Anterior cingulate cortex (tissue), 58 donors: Measurements from ENCODE around the gene MATN4.
"Not testable (repeated sequence)": the region's sequence is repeated elsewhere in the genome, so short reads cannot be mapped to it uniquely, and the experiment has no call there.

ENCODE experiments used
- DNase-seq, 58 donors: peaks; one replicate each; lab custom pipeline; 2025; lab: John Stamatoyannopoulos, UW

The MATN4 gene, protein sequence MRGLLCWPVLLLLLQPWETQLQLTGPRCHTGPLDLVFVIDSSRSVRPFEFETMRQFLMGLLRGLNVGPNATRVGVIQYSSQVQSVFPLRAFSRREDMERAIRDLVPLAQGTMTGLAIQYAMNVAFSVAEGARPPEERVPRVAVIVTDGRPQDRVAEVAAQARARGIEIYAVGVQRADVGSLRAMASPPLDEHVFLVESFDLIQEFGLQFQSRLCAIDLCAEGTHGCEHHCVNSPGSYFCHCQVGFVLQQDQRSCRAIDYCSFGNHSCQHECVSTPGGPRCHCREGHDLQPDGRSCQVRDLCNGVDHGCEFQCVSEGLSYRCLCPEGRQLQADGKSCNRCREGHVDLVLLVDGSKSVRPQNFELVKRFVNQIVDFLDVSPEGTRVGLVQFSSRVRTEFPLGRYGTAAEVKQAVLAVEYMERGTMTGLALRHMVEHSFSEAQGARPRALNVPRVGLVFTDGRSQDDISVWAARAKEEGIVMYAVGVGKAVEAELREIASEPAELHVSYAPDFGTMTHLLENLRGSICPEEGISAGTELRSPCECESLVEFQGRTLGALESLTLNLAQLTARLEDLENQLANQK

DNA sequence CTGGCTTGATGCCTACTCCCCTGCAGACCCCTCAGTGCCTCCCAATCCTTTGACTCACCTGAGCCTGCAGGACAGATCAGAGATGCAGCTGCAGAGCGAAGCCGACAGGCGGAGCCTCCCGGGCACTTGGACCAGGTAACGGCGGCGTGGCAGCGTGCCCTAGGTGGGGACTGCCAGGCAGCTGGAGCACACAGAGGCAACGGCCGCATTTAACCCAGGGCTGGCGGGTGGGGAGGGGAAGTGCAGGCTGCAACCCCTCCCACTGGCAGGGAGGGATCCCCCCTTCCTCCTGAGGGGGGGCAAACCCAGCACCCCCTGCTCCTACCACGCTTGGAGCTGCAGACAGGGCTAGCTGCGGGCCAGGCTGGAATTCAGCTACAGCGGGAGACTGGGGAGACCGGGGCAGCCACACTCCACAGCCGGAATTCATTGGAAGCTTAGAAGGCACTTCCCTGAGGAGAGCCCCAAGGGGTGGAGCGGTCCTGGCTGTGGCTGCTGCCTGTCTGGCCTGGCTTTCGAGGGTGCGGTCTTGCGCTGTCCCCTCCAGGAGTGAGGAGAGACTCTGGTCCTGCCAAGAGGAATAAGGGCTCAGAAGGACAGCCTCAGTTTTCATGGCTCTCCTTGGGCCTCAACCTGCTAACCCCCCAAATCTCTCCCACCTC lies at the start of gene MATN4:
Gene MATN4 (minus strand): TSS at position 183 of the 662 bp plus-strand sequence. CDS start 2,717 bp downstream, outside the sequence.
- DNase-seq = no peak

DNA sequence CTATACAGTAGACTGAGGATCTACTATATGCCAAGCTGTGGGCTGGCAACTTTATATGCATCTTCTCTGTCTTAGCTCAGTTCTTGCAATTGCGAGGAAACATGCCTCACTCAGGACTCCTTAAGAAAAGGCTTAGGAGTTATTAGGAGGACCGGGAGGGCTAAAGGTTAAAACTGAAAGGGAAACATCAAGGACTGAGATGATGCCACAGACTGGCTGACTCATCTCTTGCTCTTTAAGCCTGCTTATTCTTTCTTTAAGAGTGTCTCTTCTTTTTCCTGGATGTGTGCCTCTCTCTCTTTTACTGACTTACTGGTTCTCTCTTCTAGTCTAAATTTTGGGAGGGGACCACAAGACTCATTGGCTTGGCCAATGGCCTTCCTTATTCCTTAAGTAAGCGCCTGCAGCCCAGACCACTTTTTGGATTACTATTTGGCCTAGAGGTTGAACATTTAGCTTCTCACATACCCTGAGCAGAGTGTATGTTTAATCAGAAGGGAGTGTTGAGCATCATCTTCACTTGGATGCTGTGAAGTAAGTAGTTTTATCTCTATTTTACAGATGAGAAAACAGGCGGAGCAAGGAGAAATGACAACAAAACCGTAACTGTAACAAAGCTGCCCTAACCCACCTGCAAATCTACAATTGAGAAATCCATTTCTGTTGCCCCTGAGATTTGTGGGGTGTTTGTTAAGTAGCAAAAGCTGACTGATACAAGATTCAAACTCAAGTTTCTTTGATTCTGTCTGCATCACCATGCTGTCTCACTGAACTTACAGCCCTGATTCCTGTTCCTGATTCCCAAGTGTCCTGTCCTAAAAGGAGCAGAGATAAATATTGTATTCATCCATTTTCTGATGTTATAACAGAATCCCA lies 47.3 kb upstream of the MATN4 start:
- no peak for DNase-seq

DNA sequence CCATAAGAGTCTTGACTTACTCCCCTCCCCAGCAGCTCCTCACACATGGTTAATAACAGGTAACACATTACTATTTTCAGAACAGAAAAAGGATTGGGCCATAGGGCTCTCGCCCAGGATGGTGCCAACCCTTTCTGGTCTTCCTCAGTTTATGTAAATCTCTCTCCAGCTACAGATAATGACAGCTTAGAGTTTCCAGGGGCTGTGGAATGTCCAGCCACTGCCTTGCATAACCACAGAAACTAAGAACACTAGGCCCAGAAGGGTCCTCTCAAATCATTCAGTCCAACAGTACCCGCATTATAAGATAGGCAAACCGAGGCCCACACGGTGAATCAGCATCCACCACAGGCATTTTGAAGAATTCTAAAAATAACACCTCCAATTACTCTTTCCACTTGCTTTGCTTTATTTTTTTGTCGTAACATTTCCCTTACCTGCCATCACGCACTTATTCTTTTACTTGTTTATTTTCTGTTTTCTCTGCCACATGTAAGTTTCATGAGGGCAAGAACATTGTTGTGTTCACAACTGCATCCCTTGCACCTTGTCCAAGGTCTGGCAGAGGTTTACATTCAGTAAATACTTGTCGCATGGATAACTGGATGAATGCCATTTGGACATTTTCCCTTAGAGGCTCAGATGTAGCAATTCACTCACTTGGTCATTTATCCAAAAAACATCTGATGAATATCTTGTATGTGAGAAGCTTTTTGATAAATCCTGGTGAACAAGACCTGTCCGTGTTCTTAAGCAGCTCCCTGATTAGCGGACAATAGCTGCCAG lies 46.5 kb upstream of the MATN4 start:
- DNase-seq = no peak

DNA sequence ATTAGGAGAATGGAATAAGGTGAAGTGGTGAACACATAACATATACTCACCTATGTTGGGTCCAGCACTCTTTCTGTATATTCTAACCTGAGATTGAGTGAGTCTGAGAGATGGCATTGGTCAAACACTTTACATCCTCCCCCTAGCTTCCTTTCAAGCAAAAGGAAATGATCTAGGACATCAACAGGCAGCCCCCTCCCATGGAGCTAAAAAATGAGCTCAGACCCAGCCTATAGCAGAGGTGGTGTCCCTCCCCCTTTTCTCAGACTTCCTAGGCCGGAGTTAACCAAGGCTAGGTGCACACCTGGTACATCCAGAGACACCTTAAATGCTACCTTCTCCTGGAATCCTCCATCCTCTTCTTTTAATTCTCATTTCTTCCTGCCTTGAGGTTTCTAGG lies 45.6 kb upstream of the MATN4 start:
- DNase-seq = no peak

DNA sequence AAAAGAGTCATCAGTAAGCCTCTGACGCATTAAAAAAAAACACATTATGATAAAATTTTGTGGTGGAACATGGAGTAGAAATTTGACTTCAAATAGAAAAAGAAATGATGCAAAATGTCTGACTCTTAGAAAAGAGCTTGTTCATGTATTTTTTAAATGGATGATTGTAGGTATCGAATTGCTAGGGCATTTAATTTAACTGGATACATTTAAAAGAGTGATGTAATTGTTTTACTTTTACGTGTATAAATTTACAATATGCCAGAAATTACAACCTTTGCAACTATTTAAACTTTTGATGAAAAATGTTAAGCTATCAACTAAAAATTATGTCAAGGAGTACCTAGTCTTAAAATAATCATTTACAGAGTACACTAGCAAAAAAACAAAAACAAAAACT lies 44.6 kb upstream of the MATN4 start:
- DNase-seq = no peak

DNA sequence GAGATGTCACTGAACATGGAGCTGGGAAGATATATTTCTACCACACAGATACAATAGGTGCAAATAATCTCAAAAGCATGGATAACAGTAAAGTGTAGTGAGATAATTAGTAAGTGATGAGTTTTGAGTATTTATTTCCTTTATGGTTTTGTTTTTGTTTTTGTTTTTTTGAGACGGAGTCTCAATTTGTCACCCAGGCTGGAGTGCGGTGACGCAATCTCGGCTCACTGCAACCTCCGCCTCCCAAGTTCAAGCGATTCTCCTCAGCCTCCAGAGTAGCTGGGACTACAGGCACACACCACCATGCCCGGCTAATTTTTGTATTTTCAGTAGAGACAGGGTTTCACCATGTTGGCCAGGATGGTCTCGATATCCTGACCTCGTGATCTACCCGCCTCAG lies 42.7 kb upstream of the MATN4 start:
- DNase-seq = not testable (repeated sequence)

DNA sequence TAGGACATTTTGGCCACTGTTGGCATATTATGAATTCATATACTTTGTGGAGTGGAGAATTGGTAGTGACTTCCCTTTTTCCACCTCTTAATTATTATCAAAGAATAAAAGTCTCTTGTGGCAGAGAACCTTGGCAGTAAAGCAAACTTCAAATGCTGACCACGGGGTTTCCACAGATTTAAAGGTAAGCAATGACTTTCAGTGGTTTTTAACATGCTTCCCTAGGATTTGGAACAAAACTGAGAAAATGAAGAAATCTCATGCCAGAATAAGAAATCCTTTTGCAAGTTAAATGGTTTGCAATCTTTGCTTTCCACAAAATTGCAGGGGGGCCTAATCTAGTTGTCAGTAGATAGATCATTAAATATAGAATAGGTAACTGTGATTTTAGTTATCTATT lies 42.1 kb upstream of the MATN4 start:
- no peak for DNase-seq

DNA sequence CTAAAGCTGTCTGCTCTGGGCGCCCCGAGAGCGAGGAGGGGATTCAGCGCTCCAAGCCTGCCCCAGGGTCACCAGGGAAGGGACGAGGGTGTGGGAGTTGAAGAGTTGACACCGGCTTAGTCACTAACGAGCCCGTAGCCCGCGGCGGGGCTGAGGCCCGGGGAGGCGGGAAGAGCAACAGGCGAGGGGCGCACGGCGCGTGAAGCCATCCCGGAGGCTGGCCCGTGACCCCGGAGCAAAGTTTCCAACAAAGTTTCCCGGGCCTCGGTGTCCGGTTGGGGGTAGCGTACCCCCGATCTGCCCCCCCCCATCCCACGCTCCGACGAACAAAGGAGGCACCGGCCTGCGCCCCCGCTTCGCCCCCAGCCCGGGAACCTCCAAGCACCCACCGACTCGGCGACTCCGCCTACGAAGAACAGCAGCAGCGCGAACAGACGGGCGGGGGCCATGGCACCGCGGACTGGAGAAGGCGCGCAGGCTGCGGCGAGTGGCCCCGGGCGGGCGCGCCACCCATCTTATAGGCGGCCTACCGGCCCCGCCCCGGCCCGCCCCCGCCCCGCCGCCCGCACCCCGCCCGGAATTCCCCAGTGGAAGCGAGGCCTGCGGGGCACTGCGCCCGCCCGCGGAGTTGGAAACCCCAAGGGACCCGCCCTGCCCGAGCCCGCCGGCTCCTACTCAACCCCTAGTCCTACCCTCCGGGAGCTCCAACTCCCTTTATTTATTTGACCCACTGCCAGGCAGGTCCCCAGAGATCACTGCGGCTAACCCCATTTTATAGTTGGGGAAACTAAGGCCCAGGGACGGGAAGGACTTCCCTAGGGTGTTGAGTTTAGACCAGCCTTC lies 40.1 kb upstream of the MATN4 start, which contains the start of gene SDC4:
Gene SDC4 (minus strand): TSS at position 489 of the 843 bp plus-strand sequence. CDS start 40 bp downstream, at position 449.
- DNase-seq = peak in 32 of 58 donors; percentile 5 to 66 (median 32)

DNA sequence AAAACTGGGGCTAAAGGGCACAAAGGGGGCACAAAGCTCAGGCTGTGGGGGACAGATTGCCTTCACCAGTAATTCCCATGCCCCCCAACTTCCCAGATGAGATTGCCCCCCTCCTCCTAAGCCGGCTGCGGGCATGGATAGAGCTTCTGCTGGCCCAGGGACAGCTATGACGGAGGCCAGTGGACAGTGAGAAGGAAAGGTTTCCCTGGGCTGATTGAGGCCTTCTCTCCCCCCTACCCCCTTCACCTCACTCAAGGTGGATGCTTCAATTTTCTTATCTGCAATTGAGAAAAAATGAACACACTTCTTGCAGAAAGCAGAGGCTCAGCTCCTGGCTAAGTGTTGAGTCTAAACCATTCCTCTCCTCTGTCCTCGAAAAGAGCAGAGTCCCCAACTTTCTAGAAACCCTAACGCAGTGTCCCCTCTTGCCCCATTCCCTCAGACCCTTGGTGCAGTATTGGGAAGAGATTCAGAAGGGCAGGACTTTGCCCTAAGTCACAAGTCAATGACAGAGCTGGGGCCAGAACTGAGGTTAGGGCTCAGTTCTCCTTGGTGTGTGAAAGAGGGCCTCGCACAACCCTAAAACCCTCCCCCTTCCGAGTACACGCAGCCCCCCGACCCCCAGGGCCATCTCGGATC lies 39.3 kb upstream of the MATN4 start:
- DNase-seq = no peak

DNA sequence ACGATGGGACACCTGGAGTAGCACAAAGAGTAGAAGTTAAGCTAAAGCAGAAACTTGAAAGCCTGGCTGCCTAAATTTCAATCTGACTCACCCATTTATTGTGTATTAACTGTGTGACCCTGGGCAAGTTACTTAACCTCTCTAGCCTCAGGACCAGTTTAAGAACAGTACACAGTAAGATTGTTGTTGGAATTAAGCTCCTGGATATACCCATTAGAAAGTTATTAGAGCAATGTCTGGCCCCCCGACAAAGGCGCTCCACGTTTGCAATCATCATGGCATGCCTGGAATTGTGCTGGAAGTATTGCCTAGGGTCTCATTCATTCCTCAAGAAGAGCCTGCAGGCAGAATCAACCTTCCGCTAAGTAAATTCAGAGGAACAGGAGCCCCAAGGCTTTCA lies 38.8 kb upstream of the MATN4 start:
- no peak for DNase-seq

DNA sequence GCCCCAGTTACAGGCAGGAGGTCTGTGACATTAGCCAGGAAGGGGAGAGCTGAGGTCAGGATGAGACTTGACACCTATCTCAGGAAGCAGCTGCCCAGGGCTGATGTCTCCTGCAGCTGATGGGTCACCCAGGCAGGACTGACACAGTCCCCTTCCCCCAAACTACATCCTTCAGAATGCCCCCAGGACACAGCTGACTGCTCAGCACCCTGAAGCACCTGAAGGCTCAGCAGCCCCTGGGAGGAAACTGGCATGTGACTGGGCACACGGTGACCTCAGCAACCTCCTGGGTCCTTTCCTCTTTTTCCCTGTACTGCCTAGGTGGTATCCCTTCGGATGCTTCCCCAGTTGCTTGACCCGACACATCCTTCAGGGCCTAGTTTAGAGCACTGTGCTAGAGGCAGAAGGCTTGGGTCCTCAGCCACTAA lies 38.2 kb upstream of the MATN4 start:
- peak in 1 of 58 donors; percentile 7 for DNase-seq

DNA sequence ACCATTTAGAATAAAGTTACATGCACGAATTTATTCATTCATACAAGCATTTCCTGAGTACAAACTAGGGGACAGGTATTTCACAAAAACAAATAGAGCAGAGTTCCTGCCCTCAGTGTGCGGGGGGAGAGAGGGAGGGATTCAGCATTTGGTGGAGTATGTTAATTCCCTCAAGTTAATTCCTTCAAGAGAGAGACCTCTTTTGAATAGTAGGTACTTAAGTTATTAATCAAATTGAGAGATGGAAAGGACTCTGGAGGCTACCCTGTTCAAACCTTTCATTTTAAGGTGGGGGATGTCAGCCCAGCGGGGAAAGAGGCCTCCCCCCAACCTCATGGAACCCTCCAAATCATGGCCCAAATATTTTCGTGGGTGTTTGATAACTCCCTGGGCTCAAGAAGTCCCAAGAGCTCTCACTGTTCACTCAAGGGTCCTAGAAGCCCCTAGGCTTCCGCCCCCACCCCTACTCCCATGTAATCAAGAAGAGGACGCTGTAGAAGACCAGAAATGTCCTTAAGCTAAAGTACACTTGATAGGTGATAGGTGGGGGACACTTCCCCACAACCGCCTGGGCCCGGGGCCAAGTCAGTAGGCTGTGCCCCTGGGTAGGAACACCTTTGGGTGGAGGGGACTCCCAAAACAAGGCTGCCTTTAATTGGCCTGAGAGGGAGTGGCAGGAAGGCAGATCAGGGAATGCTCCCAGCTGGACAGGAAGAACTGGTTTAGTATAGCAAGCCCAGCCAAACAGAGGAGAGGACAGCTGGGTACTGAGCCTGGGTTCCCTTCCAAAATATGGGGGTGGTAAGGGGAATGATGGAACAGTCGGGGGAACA lies 37.2 kb upstream of the MATN4 start:
- no peak for DNase-seq

DNA sequence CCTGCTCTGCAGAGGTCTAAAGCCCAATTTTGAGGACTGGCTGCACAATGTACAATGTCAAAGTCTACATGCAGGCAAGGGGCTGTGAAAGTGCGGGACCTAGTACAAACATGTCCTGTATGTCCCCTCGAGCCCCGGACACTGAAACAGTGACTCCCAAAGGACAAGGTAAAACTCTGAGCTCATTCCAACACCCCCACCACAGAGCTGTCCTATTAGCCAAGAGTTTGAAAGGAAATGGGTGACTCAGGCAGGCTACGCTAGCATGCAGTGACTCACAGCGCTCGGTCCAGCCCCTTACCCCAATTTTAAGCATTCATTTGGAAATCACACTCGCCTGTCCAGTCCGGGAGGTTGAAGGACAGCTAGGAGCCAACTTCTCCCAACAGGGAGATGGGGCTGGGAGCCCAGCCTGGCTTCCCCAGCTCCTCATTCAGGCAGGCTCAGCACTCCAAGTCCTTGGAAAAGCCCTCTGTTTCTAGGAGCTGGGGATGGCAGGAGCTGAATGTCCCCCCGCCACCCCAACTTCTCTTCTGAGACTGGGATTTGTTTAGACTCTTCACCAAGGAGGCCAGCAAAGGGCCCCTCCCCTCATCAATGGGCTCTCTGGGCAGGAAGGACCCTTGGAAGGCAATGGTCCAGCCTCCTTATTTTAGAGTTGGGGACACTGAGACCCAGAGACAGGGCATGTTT lies 36.2 kb upstream of the MATN4 start:
- peak in 43 of 58 donors; percentile 8 to 88 (median 44) for DNase-seq

DNA sequence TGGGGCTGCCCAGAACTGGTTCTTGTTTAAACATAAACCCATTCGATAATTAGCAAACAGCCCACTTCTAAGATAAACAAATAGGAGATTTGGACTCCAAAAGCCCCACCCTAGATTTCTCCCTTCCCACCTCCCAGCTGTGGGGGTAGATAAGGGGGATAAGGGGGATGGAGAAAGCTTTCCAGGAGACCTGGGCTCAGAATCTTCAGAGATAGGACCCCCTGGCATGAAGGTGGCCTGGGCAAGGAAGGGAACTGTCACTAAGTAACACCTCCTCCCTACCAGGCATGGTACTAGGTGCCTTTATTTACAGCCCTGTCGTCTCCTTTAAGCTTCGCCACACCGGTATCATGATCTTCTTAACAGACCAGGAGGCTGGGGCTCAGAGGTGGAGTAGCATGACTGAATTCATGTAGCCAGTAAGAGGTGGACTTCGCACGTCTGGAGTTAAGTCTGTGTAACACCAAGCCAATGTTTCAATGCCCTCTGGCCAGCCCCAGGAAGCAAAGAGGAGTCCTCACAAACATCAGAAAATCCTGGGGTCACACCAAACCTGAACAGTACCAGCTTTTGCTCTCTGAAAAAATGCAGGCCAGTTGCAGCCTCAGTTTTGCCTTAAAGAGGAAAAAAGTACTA lies 35.6 kb upstream of the MATN4 start:
- DNase-seq = no peak

DNA sequence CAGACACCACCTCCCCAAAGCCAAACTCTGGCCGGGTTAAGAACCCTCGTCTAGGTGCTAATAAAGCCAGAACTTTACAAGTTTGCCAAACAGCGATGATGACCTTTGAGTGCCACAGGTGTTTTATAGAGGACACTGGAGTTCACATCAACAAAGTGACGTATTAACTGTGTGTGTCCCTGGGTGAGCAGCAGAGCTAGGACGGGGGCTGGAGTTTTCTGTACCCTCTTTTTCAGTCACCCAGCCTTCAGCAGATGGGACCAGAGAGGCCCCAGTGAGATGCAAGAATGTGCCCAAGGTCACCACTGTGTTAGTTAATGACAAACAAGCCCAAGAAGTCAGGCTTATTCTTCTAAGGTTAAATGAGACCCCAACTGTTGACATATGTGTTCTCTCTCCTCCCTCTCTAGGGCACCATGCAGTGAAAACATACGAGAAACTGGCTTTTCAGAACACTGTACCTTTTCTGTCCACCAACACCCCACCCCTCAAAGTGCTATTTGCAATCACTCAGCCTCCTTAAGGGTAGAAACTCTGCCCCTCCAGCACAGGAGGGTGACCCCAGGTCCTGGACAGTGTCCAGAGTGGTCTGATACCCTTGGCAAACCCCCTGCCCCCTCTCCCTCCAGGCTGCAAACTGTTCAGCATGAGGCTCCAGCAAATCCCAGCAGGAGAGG lies 34.9 kb upstream of the MATN4 start:
- no peak for DNase-seq
